ENCODE results near the gene MREG.
"Not testable (repeated sequence)": the region's sequence is repeated elsewhere in the genome, so short reads cannot be mapped to it uniquely, and the experiment has no call there.

Gene MREG

GRCh38 chr2:216021768-216022565, 8.6 kb upstream of the MREG start:
- DNase-seq (ENCODE audit: low read depth in 2 of 2) = no peak

- no peak for DNase-seq (ENCODE audit: low read depth in 2 of 2)
Observed at GRCh38 chr2:216018709-216019108, 5.4 kb upstream of the MREG start.

- DNase-seq (ENCODE audit: low read depth in 2 of 2) = no peak
Observed at GRCh38 chr2:216017365-216017764, 4.0 kb upstream of the MREG start.

- no peak for DNase-seq (ENCODE audit: low read depth in 2 of 2)
Observed at GRCh38 chr2:216016581-216016980, 3.2 kb upstream of the MREG start.

GRCh38 chr2:216015722-216016464, 2.5 kb upstream of the MREG start:
- no peak for DNase-seq (ENCODE audit: low read depth in 2 of 2)

GRCh38 chr2:216014986-216015385, 1.6 kb upstream of the MREG start:
- DNase-seq (ENCODE audit: low read depth in 2 of 2) = no peak

GRCh38 chr2:216014006-216014405, 655 bp upstream of the MREG start:
- DNase-seq (ENCODE audit: low read depth in 2 of 2) = no peak

GRCh38 chr2:216012830-216013079, 596 bp downstream of the MREG start:
- DNase-seq (ENCODE audit: low read depth in 2 of 2) = no peak

GRCh38 chr2:216012133-216012829, 1.1 kb downstream of the MREG start:
- no peak for DNase-seq (ENCODE audit: low read depth in 2 of 2)

GRCh38 chr2:216009215-216009614, 4.1 kb downstream of the MREG start:
- not testable (repeated sequence) for DNase-seq (ENCODE audit: low read depth in 2 of 2)

- no peak for DNase-seq (ENCODE audit: low read depth in 2 of 2)
Observed at GRCh38 chr2:216008387-216008786, 5.0 kb downstream of the MREG start.

GRCh38 chr2:216006164-216006663, 7.1 kb downstream of the MREG start:
- DNase-seq (ENCODE audit: low read depth in 2 of 2) = no peak

GRCh38 chr2:216004697-216005283, 8.6 kb downstream of the MREG start:
- DNase-seq (ENCODE audit: low read depth in 2 of 2) = no peak

GRCh38 chr2:216003876-216004696, 9.3 kb downstream of the MREG start:
- DNase-seq (ENCODE audit: low read depth in 2 of 2) = no peak

- DNase-seq (ENCODE audit: low read depth in 2 of 2) = no peak
Observed at GRCh38 chr2:216002693-216003092, 10.7 kb downstream of the MREG start.

- DNase-seq (ENCODE audit: low read depth in 2 of 2) = no peak
Observed at GRCh38 chr2:216002101-216002678, 11.2 kb downstream of the MREG start.

GRCh38 chr2:216001216-216002100, 11.9 kb downstream of the MREG start:
- DNase-seq (ENCODE audit: low read depth in 2 of 2) = no peak

- no peak for DNase-seq (ENCODE audit: low read depth in 2 of 2)
Observed at GRCh38 chr2:215998636-215999035, 14.7 kb downstream of the MREG start.

- DNase-seq (ENCODE audit: low read depth in 2 of 2) = no peak
Observed at GRCh38 chr2:215997219-215997618, 16.1 kb downstream of the MREG start.

GRCh38 chr2:215994911-215995310, 18.4 kb downstream of the MREG start:
- no peak for DNase-seq (ENCODE audit: low read depth in 2 of 2)

All from stimulated activated CD8-positive, alpha-beta memory T cell treated with anti-CD3 and anti-CD28 coated beads, Interleukin-15, amount 100 ng/mL, for 4 hours (primary cell).